CD4-positive, CD25-positive, alpha-beta regulatory T cell (primary cell): Measurements from ENCODE around the gene CDK5RAP3. TPM values are rescaled to one million over a fixed set of nuclear protein-coding genes. Genes with fewer than 3 reads are reported as not detected.
A peak's percentile ranks its signal among the peaks of the same experiment; 100 is the strongest.
"Not testable (repeated sequence)": the region's sequence is repeated elsewhere in the genome, so short reads cannot be mapped to it uniquely, and the experiment has no call there.

ENCODE experiments used
- ATAC-seq, 2 donors: fragments of 150-1000 bp; cut with Tn5 transposase; one replicate each; pipeline ENCODE4 v1.10.0; 2021; ENCODE audit warnings: low read depth in 2 of 2, moderate number of reproducible peaks in 2 of 2, moderate library complexity in 1 of 2
- DNase-seq, 3 donors: peaks; one replicate each; pipeline versions ENCODE4 v3.0.0 to v3.0.0-alpha.2; 2012 to 2022; ENCODE audit warnings: mixed read lengths in 1 of 3
- H3K27ac ChIP-seq: one replicate; pipeline ENCODE4 v1.7.0; 2013; ENCODE audit warnings: mild to moderate bottlenecking, low read length; ENCODE audit not compliant: insufficient read depth, poor library complexity, severe bottlenecking
- H3K27me3 ChIP-seq: one replicate; pipeline ENCODE4 v1.7.0; 2013; ENCODE audit warnings: low read length; ENCODE audit not compliant: control insufficient read depth, insufficient read depth
- H3K36me3 ChIP-seq: one replicate; pipeline ENCODE4 v1.7.0; 2013; ENCODE audit warnings: mild to moderate bottlenecking, low read length, moderate library complexity; ENCODE audit not compliant: control insufficient read depth, insufficient read depth
- H3K4me1 ChIP-seq: 2 replicates; pipeline ENCODE4 v1.7.0; 2013; ENCODE audit warnings: mild to moderate bottlenecking, low read length; ENCODE audit not compliant: insufficient read depth, control insufficient read depth, poor library complexity, severe bottlenecking
- H3K4me3 ChIP-seq: one replicate; pipeline ENCODE4 v1.7.0; 2013; ENCODE audit warnings: low read depth, mild to moderate bottlenecking, low read length, moderate library complexity
- H3K9me3 ChIP-seq, 2 experiments: 1 replicate in 1 of 2; 2 replicates in 1 of 2; pipeline ENCODE4 v1.7.0; 2013; ENCODE audit warnings: low read length in 2 of 2, mild to moderate bottlenecking in 1 of 2, moderate library complexity in 1 of 2; ENCODE audit not compliant: control insufficient read depth in 2 of 2
- H3K27ac Mint-ChIP-seq, 3 donors: one replicate each; pipeline ENCODE4 v1.8.0; 2020 to 2022; ENCODE audit warnings: mild to moderate bottlenecking in 3 of 3, mixed read lengths in 3 of 3, moderate library complexity in 2 of 3
- H3K27me3 Mint-ChIP-seq: one replicate; pipeline ENCODE4 v1.8.0; 2022; ENCODE audit warnings: mild to moderate bottlenecking, mixed read lengths
- H3K36me3 Mint-ChIP-seq: one replicate; pipeline ENCODE4 v1.8.0; 2020; ENCODE audit warnings: mixed read lengths
- H3K4me1 Mint-ChIP-seq, 4 donors: one replicate each; pipeline ENCODE4 v1.8.0; 2020 to 2022; ENCODE audit warnings: mixed read lengths in 4 of 4, mild to moderate bottlenecking in 1 of 4
- H3K4me3 Mint-ChIP-seq, 4 donors: one replicate each; pipeline ENCODE4 v1.8.0; 2020 to 2022; ENCODE audit warnings: mild to moderate bottlenecking in 4 of 4, mixed read lengths in 4 of 4, moderate library complexity in 3 of 4
- H3K9me3 Mint-ChIP-seq, 7 donors: one replicate each; pipeline ENCODE4 v1.8.0; 2020 to 2022; ENCODE audit warnings: mixed read lengths in 7 of 7, mild to moderate bottlenecking in 3 of 7, moderate library complexity in 2 of 7
- polyA plus RNA-seq, 4 donors: library from polyadenylated mRNA; unstranded; fragments of 300-500 nt; fragmentation: Illumina TruSeq; gene quantifications; one replicate each; pipeline ENCODE4 v1.2.3, GENCODE V29; 2021
- total RNA-seq: library from RNA; stranded (reverse); gene quantifications from one replicate; pipeline ENCODE4 v1.2.3, GENCODE V29; 2022

The CDK5RAP3 gene
- total and polyA plus RNA-seq, 5 donors from 2014 or later = 68.9 to 256 (median 72.1) TPM

DNA sequence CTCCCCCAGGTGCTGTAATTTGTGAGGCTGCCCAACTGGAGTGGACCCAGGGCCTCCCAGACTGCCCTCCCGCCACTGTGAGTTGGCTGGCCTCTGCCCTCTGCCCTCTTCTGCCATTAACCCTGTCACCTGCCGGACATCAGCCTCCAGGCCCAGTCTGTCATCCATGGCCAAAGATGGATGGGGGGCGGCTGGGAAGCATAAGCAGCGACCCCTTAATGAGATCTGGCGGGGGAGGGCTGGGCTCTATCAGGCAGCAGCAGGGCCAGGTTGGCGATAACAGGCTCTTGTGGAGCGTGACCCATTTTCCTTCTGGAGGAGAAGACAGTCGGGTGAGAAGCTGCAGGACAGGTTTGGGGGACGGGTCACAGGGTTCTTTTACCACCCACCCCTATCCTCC is 25.3 kb downstream of the CDK5RAP3 start:
- H3K36me3 ChIP-seq = no peaks in the 10 kb centered on the region
- DNase-seq (no peak), ATAC-seq (no peak)
- Mint-ChIP-seq H3K4me3 (no peak overlapping the region), H3K9me3 (no peaks in the 10 kb centered on the region), H3K27me3 (peaks cover 29% of the 10 kb centered on the region), H3K36me3 (no peaks in the 10 kb centered on the region), H3K4me1 (no peaks in the 10 kb centered on the region), H3K27ac (no peak overlapping the region)
- H3K27ac ChIP-seq = no peak overlapping the region
- no peak overlapping the region for H3K4me3 ChIP-seq
- H3K9me3 ChIP-seq = no peaks in the 10 kb centered on the region
- peaks cover 4% of the 10 kb centered on the region for H3K27me3 ChIP-seq
- no peaks in the 10 kb centered on the region for H3K4me1 ChIP-seq

DNA sequence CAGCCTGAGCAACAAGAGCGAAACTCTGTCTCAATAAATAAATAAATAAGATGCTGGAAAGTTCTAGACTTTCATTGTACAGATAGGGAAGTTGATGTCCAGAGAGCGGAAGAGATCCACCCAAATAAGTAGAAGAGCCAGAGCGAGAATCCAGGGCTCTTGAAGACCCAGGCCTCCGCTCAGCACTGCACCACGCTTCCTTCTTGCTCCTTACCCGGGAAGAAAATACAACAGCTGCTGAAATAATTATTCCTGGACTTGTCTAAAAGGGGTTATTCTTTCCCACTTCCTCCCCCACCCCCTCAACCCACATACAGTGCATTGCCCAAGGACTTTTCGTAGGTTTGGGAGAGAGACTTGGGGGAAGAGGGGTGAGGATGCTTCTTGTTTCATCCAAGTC is 26.7 kb downstream of the CDK5RAP3 start:
- Histone ChIP-seq H3K4me1 (no peaks in the 10 kb centered on the region), H3K27me3 (peaks cover 4% of the 10 kb centered on the region), H3K27ac (no peak overlapping the region), H3K4me3 (no peak overlapping the region), H3K36me3 (no peaks in the 10 kb centered on the region), H3K9me3 (no peaks in the 10 kb centered on the region)
- Mint-ChIP-seq H3K36me3 (no peaks in the 10 kb centered on the region), H3K27ac (no peak overlapping the region), H3K4me3 (no peak overlapping the region), H3K27me3 (peaks cover 30% of the 10 kb centered on the region), H3K9me3 (no peaks in the 10 kb centered on the region), H3K4me1 (no peaks in the 10 kb centered on the region)
- no peak for DNase-seq
- ATAC-seq = no peak

DNA sequence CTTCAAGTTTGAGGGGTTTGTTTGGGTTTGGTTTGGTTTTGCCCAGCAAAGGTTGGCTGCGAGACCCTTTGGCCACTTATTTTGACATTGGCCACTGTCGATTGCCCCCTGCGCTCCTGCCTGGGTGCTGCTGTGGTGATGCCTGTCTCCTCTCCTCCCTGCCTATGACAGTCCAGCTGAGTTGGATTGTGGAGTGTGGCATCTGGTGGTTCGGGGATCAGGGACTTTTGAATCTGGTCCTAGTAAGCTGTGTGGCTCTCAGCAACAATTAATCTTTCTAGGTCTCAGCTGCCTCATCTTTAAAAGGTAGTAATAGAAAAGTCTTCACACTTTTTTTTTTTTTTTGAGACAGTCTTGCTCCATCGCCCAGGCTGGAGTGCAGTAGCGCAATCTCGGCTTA is 27.1 kb downstream of the CDK5RAP3 start:
- no peak overlapping the region for H3K4me3 Mint-ChIP-seq
- no peak for ATAC-seq
- H3K27ac ChIP-seq = no peak overlapping the region
- H3K4me1 Mint-ChIP-seq = no peaks in the 10 kb centered on the region
- H3K27ac Mint-ChIP-seq = no peak overlapping the region
- no peaks in the 10 kb centered on the region for H3K36me3 Mint-ChIP-seq
- H3K27me3 ChIP-seq = peaks cover 4% of the 10 kb centered on the region
- no peaks in the 10 kb centered on the region for H3K4me1 ChIP-seq
- H3K9me3 ChIP-seq = no peaks in the 10 kb centered on the region
- H3K27me3 Mint-ChIP-seq = peaks cover 31% of the 10 kb centered on the region
- no peak for DNase-seq
- H3K9me3 Mint-ChIP-seq = no peaks in the 10 kb centered on the region
- no peaks in the 10 kb centered on the region for H3K36me3 ChIP-seq
- no peak overlapping the region for H3K4me3 ChIP-seq

DNA sequence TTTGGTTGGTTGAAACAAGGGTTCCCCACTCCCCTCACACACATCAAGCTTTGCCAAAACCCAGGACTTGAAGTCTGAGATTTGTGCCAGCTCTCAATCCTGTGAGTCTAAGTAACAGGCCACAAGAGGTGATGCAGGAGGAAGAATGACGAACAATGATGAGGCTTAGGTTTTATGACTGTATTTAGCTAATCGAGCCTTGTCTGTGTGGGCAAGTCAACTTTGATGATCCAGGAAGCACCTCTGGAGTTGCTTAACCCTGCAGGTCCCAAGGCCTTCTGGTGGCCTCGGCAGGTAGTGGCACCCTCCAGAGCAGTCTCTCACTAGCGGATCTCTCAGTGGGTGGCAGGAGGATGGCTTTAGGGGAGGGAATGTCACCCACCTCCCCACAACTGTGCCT is 28.7 kb downstream of the CDK5RAP3 start:
- no peaks in the 10 kb centered on the region for H3K4me1 ChIP-seq

DNA sequence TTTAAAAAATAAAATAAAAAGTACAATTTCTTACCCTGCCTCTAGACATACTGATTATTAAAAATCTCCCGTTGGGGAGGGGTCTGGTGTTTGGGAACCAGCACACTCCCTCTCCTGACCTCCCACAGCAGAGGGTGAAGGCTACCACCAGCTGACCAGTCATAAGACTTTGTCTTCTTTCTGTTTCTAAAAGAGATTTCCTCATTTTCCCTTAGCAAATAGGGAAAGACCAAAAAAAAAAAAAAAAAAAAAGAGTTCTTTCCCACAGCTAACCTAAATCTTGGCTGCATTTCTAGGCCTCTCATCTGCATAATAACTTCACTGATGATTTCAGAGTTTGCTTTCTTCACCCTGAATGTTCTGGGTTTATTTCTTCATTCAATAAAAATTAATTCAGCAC is 30.3 kb downstream of the CDK5RAP3 start:
- no peaks in the 10 kb centered on the region for H3K9me3 Mint-ChIP-seq
- H3K36me3 Mint-ChIP-seq = no peaks in the 10 kb centered on the region
- no peak overlapping the region for H3K27ac Mint-ChIP-seq
- H3K27ac ChIP-seq = no peak overlapping the region
- H3K4me3 ChIP-seq = no peak overlapping the region
- H3K4me1 Mint-ChIP-seq = no peaks in the 10 kb centered on the region
- no peaks in the 10 kb centered on the region for H3K27me3 ChIP-seq
- H3K36me3 ChIP-seq = no peaks in the 10 kb centered on the region
- DNase-seq = no peak
- H3K4me1 ChIP-seq = no peaks in the 10 kb centered on the region
- H3K27me3 Mint-ChIP-seq = peaks cover 39% of the 10 kb centered on the region
- no peak overlapping the region for H3K4me3 Mint-ChIP-seq
- H3K9me3 ChIP-seq = no peaks in the 10 kb centered on the region
- ATAC-seq = no peak

More for the DNA sequence above, 28.7 kb downstream of the CDK5RAP3 start:
- Histone ChIP-seq H3K36me3 (no peaks in the 10 kb centered on the region), H3K9me3 (no peaks in the 10 kb centered on the region), H3K4me3 (no peak overlapping the region), H3K27ac (no peak overlapping the region), H3K27me3 (no peaks in the 10 kb centered on the region)
- peaks cover 37% of the 10 kb centered on the region for H3K27me3 Mint-ChIP-seq
- H3K4me1 Mint-ChIP-seq = no peaks in the 10 kb centered on the region
- no peaks in the 10 kb centered on the region for H3K36me3 Mint-ChIP-seq
- no peaks in the 10 kb centered on the region for H3K9me3 Mint-ChIP-seq
- DNase-seq (peak in 1 of 3 donors; percentile 22), ATAC-seq (peak in 1 of 2 donors; percentile 52)
- no peak overlapping the region for H3K27ac Mint-ChIP-seq
- no peak overlapping the region for H3K4me3 Mint-ChIP-seq

DNA sequence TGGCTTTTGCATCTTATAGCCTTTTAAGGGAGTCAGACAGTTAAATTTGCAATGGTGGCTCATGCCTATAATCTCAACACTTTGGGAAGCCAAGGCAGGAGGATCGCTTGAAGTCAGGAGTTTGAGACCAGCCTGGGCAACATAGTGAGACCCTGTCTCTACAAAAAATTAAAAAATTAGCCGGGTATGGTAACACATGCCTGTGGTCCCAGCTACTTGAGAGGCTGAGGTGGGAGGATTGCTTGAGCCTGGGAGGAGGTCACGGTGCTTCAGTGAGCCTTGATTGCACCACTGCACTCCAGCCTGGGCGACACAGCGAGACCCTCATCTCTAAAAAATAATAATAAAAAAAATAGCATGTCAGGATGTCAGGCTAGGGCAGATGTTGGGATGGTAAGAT is 30.7 kb downstream of the CDK5RAP3 start:
- not testable (repeated sequence) for ATAC-seq, H3K9me3 Mint-ChIP-seq, H3K27ac ChIP-seq, DNase-seq, H3K4me1 ChIP-seq, H3K27ac Mint-ChIP-seq, H3K36me3 Mint-ChIP-seq, H3K9me3 ChIP-seq, H3K4me3 ChIP-seq, H3K36me3 ChIP-seq, H3K4me1 Mint-ChIP-seq, H3K27me3 ChIP-seq, H3K4me3 Mint-ChIP-seq
- peaks cover 39% of the 10 kb centered on the region for H3K27me3 Mint-ChIP-seq

DNA sequence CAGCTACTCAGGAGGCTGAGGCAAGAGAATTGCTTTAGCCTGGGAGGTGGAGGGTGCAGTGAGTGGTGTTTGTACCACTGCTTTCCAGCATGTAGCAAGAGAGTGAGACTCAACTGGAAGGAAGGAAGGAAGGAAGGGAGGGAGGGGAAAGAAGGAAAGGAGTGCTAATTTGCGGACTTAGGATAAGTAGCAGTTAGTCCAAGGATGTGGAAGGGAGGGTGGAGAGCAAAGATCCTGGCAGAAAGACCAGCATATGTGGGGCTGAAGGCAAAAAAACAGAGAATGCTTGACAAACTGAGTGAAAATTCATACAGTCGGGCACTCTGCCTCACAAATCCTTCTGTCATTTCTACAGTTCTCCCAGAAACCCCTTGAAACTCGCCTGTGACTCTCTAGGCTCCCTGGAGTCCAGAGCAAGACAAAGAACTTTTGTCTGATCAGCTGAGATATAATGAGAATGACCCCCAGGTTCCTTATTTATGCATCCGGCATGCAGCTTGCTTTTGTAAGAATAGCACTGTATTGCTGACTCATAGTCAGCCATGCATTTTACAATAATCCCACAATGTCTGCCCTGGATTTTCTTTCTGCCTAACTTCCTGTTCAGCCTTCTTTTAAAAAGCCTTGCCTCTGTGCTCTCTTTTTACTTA is 31.5 kb downstream of the CDK5RAP3 start:
- Mint-ChIP-seq H3K4me1 (no peaks in the 10 kb centered on the region), H3K27me3 (peaks cover 47% of the 10 kb centered on the region), H3K27ac (no peak overlapping the region), H3K4me3 (no peak overlapping the region), H3K36me3 (no peaks in the 10 kb centered on the region), H3K9me3 (no peaks in the 10 kb centered on the region)
- Histone ChIP-seq H3K36me3 (no peaks in the 10 kb centered on the region), H3K27ac (no peak overlapping the region), H3K4me1 (no peaks in the 10 kb centered on the region), H3K27me3 (peaks cover 2% of the 10 kb centered on the region), H3K4me3 (no peak overlapping the region), H3K9me3 (no peaks in the 10 kb centered on the region)
- no peak for DNase-seq
- ATAC-seq = no peak

DNA sequence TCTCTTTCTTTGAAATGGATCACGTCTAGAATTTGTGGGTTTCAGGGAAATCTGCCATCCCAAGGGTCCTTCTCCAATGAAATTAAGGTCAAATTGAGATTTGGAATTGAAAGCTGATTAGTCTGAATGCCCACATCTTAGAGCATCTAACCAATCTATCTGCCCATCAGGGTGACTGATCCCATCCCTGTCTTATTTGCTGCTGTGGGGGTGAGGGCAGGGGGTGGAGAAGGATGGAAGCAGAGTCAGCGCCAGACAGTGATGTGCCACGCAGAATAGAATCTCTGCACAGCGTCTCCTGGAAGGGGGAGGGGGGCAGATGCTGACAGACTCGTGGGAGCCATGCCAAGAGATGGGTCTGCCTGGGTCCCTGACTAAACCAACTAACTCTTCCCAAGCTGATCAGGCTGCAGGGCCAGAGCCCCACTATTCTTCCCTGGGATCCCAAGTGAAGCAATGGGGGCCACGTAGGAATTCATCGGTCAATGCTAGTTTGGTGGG is 32.1 kb downstream of the CDK5RAP3 start:
- no peaks in the 10 kb centered on the region for H3K9me3 ChIP-seq
- Mint-ChIP-seq H3K9me3 (no peaks in the 10 kb centered on the region), H3K4me1 (no peaks in the 10 kb centered on the region), H3K4me3 (no peak overlapping the region), H3K36me3 (no peaks in the 10 kb centered on the region), H3K27ac (peak overlapping the region in 1 of 3 donors; percentile 26), H3K27me3 (peaks cover 52% of the 10 kb centered on the region)
- no peak overlapping the region for H3K4me3 ChIP-seq
- no peak overlapping the region for H3K27ac ChIP-seq
- no peaks in the 10 kb centered on the region for H3K36me3 ChIP-seq
- DNase-seq = no peak
- H3K4me1 ChIP-seq = no peaks in the 10 kb centered on the region
- peak in 1 of 2 donors; percentile 5 for ATAC-seq
- H3K27me3 ChIP-seq = peaks cover 5% of the 10 kb centered on the region
